NCI-H1105 (cell line): ENCODE measurements around the gene GCSAML.

ENCODE experiments used
- DNase-seq: peaks from one replicate; lab custom pipeline; 2025; lab: John Stamatoyannopoulos, UW

The GCSAML gene

GRCh38 chr1:247574664-247575063 is 25.7 kb downstream of the GCSAML start:
- no peak for DNase-seq

- DNase-seq, result no peak
These were observed 27.6 kb downstream of the GCSAML start for GRCh38 chr1:247576514-247576913.

GRCh38 chr1:247578946-247579460 is 30.1 kb downstream of the GCSAML start:
- no peak for DNase-seq

- DNase-seq, result no peak
These were observed 39.1 kb downstream of the GCSAML start, which contains the start of gene OR2G2 for GRCh38 chr1:247588060-247588459. Gene OR2G2 (plus strand): TSS chr1:247588360. CDS start chr1:247588360, 0 bp downstream.

GRCh38 chr1:247605286-247605685 is 56.4 kb downstream of the GCSAML start, which contains the start of gene OR2G3:
Gene OR2G3 (plus strand): TSS chr1:247605586. CDS start chr1:247605586, 0 bp downstream.
- DNase-seq, result no peak

GRCh38 chr1:247613405-247613804 is 64.5 kb downstream of the GCSAML start:
- DNase-seq, result no peak

GRCh38 chr1:247614625-247615024 is 65.7 kb downstream of the GCSAML start:
- DNase-seq, result no peak
